ENCODE data around the gene SH3BGRL.

SH3BGRL gene

DNA sequence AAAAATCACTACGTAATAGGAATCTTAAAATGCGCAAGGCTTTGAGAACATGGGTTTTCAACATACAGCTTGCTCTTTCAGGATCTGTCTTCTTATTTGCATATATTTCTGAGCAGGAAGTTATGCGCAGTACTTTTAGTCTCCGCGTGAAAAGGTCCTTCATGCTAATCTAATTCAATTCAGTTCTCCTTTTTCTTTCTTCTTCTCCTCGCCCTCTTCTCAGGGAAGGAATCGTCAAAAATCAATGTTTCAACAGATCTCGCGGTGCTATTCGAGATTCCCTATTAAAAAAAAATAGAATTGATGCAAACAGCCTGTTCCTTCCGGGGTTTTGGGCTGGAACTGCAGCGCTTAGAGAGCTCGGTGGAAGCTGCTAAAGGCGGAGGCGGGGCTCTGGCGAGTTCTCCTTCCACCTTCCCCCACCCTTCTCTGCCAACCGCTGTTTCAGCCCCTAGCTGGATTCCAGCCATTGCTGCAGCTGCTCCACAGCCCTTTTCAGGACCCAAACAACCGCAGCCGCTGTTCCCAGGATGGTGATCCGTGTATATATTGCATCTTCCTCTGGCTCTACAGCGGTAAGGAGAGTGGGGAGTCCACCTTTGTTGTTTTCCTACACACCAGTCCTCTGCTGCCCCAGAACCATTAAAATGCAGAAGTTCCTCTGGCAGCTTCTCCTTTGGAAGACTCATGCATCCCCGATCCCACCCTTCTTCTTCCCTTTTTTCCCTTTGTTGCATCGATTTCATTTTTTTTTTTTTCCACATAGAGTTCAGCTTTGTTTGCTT, at the start of gene SH3BGRL, which contains the start of gene HMGN5:
SH3BGRL (plus strand) TSS at position 432 of the 785 bp plus-strand sequence; CDS start at position 531, 99 bp downstream.
HMGN5 (minus strand) TSS at position 243 of the 785 bp plus-strand sequence. CDS start 80,364 bp downstream, outside the sequence.
- peak; percentile 31 to 51 for DNase-seq (ENCODE audit: extremely low read depth in 1 of 2, low read depth in 1 of 2)

GRCh38 chrX:81168391-81168790, 33.5 kb upstream of the SH3BGRL start:
- no peak for DNase-seq (ENCODE audit: extremely low read depth in 1 of 2, low read depth in 1 of 2)

DNA sequence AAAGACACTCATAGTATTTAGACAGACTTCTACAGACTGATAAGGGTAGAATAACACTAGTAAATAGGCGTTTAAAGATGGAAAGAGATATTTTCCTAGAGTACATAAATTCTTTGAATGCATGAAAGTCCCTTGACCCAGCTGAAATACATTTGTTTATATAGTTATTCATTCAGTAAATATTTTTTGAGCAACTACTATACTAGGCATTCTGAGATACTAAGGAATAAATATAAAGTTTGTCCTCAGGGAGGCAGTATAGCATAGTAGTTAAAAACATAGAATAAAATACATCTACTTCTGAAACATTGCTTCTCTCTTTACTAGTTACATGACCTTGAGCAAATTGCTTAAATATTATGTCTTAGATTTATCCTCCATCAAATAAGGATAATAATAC, 27.6 kb upstream of the SH3BGRL start:
- no peak for DNase-seq (ENCODE audit: extremely low read depth in 1 of 2, low read depth in 1 of 2)

DNA sequence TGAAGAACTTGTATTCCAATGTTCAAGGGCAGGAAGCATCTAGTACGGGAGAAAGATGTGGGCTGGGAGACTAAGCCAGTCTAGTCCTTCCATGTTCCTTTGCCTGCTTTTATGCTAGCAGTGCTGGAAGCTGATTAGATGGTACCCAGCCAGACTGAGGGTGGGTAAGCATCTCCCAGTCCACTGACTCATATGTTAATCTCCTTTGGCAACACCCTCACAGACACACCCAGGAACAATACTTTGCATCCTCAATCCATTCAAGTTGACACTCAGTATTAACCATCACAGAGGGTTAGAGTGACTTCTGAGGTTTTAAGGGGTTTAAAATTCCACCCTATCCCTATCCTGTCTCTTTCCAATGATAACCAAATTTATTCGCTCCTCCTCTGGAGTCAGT, 6.6 kb upstream of the SH3BGRL start:
- no peak for DNase-seq (ENCODE audit: extremely low read depth in 1 of 2, low read depth in 1 of 2)

GRCh38 chrX:81195712-81196111, 6.2 kb upstream of the SH3BGRL start:
- DNase-seq (ENCODE audit: extremely low read depth in 1 of 2, low read depth in 1 of 2): peak; percentile 13 to 17

DNA sequence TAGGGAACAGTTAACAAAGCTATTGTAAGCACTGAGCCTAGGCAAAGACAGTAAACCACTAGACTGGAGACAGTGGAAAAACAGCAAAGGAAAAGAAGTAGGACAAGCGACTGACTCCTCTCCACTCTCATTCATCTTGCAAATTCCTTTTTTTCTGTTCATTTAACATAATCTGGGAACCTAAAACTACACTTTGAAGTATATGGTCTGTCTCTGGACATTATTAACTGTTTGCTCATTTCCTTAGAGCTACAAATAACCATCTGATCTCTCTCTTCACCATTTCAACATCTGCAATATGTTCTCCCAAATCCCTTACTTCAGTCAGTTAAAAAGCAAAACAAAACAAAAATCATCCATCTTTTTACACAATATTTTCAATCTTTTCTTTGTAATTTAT, 831 bp upstream of the SH3BGRL start:
- DNase-seq (ENCODE audit: extremely low read depth in 1 of 2, low read depth in 1 of 2): no peak

DNA sequence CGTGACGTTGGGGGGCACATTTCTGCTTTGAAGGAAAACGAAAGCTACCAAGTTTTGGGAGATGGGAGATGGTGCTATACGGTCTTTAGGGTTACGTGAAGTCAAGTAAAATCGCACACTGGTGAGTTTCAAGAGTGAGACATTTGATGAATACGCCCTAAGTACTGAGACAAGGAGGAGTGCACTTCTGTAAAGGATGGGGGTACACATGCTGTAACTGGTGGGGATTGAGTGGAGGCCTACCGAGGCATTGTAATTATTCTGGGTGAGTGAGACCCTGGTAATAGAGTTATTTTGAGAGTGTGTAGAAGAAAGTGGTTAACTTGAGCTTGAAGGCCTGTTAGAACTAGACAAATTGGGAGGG, 536 bp downstream of the SH3BGRL start:
- no peak for DNase-seq (ENCODE audit: extremely low read depth in 1 of 2, low read depth in 1 of 2)

DNA sequence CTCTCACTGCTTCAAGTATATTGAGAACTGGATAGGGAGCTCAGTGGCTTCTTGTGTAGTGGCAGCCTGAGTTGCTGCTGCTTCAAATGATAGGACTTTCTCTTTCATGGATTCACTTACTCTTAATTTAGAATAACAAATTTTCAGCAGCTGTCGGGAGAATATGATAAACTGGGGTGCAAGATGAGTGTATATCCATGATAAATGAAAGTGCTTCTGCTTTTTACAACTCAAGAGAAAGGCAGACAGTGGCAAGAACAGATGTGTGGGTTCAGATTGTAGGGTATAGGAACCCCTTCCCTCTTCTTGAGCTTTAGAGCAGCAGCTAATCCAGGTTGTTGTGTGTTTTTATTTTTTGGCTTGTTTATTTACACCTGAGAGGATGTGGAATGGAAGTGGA, 1.0 kb downstream of the SH3BGRL start:
- no peak for DNase-seq (ENCODE audit: extremely low read depth in 1 of 2, low read depth in 1 of 2)

DNA sequence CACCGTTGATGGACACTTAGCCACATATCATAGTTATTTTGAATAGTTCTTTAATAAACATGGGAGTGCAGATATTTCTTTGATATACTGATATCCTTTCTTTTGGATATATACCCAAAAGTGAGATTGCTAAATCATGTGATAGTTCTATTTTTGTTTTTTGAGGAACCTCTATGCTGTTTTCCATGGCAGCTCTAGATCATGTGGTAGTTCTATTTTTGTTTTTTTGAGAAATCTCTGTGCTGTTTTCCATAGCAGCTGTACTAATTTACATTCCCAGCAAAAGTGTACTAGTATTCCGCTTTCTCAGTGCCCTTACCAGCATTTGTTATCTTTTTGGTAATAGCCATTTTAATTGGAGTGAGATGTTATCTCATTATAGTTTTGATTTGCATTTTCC, 3.6 kb downstream of the SH3BGRL start:
- no peak for DNase-seq (ENCODE audit: extremely low read depth in 1 of 2, low read depth in 1 of 2)

GRCh38 chrX:81206476-81206875, 4.6 kb downstream of the SH3BGRL start:
- no peak for DNase-seq (ENCODE audit: extremely low read depth in 1 of 2, low read depth in 1 of 2)

DNA sequence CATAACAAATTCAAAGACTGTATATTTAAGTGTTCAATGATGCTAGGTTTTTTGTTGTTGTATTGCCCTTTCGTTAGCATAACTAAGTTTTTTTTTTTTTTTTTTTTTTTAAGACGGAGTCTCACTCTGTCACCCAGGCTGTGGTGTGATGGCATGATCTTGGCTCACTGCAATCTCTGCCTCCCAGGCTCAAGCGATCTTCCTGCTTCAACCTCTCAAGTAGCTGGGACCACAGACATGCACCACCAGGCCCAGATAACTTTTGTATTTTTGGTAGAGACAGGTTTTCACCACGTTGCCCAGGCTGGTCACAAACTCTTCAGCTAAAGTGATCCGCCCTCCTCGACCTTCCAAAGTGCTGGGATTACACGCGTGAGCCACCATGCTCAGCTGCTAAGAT, 7.0 kb downstream of the SH3BGRL start:
- DNase-seq (ENCODE audit: extremely low read depth in 1 of 2, low read depth in 1 of 2): no peak

DNA sequence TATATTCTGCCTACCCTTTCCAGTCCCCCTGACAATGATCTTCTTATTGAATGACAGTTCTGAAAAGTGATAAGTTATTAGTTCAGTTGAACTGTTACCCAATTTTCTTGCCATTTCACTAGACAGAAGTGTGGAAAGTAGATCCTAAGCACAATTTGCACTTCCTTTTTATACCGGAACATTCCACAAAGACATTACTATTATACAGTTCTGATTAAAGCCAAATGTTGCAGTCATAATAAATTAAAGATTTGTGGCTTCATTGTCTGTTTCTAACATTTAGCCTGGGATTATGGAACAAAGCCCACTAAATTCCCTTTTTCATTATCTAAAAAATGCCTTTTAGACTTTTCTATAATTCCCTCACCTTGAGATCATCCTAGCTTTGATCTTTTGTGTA, 13.8 kb downstream of the SH3BGRL start:
- DNase-seq (ENCODE audit: extremely low read depth in 1 of 2, low read depth in 1 of 2): no peak

DNA sequence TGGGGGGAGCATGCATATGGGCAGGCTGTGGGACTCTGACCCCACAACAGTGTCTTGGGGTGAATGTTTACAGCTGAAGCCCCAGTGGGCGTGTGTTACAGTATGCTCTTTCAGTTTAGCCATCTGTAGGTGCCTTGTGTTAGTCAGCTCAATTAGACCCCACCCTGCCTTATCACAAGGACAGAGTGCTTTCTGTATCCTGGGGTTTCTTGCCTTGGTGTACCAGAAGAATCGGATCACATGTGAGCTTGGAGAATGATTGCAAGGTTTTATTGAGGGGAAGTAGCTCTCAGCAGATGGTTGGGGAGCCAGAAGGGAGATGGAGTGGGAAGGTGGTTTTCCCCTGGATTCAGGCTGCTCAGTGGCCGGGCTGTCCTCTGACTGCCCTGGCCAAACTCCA, 27.3 kb downstream of the SH3BGRL start:
- no peak for DNase-seq (ENCODE audit: extremely low read depth in 1 of 2, low read depth in 1 of 2)

DNA sequence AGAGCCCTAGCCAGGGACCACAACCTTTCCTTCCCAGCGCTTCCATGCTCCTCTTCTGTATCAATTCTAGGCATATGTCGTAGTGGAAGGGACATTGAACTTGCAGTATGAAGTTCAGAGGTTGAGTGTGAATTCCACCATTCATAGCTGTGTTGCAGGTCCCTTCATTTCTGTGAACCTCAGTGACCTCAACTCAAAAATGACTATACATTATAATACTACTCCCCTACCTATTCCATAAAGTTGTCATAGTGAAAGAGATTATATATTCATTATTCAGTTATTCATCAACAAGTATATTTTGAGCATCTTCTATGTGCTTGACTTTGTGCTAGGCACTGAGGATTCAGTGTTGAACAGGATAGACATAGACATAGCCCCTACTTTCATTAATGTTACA, 28.0 kb downstream of the SH3BGRL start:
- DNase-seq (ENCODE audit: extremely low read depth in 1 of 2, low read depth in 1 of 2): no peak

- DNase-seq (ENCODE audit: extremely low read depth in 1 of 2, low read depth in 1 of 2): no peak
These were observed 29.6 kb downstream of the SH3BGRL start for GRCh38 chrX:81231476-81231875.

DNA sequence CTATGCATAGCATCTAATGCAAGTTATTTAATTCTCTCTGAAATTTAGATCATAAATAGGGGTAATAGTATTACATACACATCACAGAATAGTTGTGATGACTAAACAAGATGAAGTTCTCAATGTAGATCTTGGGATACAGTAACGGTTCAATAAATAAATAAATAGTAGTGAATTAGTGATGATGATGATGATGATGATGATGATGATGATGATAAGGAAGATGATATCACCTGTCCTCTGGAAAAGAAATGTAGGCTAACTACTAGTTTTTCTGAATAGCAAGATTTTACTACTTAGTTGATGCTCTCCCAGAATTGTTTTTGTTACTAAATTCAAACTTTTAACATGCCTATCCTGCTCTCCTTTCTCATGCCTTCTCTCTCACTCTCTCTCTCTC, 30.3 kb downstream of the SH3BGRL start:
- DNase-seq (ENCODE audit: extremely low read depth in 1 of 2, low read depth in 1 of 2): no peak

DNA sequence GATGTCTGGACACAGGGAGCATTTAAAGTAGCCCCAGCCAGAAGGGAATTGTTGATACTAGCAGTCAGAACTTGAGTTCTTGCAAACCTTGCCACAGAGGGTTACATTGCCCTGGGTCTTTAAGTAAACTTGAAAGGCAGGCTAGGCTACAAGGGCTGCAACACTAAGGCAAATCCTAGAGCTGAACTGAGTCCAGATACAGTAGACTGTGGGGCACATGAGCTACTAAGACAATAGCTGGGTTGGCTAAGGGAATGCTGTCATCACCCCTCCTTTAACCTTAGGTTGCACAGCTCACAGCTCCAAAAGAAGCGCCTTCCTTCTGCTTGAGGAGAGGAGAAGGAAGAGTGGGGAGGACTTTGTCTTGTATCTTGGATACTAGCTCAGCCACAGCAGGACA, 35.6 kb downstream of the SH3BGRL start:
- no peak for DNase-seq (ENCODE audit: extremely low read depth in 1 of 2, low read depth in 1 of 2)

GRCh38 chrX:81238166-81238565, 36.3 kb downstream of the SH3BGRL start:
- no peak for DNase-seq (ENCODE audit: extremely low read depth in 1 of 2, low read depth in 1 of 2)

DNA sequence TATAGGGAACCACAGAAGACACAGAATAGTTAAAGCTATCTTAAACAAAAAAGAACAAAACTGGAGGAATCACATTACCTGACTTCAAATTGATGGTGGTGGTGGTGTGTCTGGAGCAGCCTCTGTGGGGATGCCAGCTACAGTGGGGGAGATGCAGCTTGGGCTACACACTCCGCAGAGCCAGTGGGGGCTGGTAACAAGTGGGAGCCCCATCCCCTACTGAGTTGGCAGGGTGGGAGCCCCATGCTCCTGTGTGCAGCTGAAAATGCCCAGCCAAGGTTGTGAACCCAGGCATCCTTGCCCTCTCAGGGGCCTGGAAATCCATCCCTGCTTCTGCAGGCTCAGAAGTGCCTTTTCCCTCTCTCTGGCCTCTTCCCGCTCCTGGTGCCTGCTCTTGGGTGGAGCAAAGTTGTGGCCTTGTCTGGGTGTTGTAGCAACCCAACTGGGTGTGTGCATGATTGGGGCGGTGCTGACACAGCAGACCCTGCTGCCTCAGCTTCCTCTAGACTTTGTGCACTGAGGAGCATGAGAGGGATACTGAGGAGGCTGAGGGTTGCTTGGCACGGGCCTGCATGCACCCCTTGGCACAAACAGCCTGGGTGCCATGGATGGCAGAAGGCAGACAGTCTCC, 38.9 kb downstream of the SH3BGRL start:
- DNase-seq (ENCODE audit: extremely low read depth in 1 of 2, low read depth in 1 of 2): no peak

GRCh38 chrX:81241753-81242152, 39.9 kb downstream of the SH3BGRL start:
- DNase-seq (ENCODE audit: extremely low read depth in 1 of 2, low read depth in 1 of 2): no peak

GRCh38 chrX:81255876-81256275, 54.0 kb downstream of the SH3BGRL start:
- no peak for DNase-seq (ENCODE audit: extremely low read depth in 1 of 2, low read depth in 1 of 2)

DNA sequence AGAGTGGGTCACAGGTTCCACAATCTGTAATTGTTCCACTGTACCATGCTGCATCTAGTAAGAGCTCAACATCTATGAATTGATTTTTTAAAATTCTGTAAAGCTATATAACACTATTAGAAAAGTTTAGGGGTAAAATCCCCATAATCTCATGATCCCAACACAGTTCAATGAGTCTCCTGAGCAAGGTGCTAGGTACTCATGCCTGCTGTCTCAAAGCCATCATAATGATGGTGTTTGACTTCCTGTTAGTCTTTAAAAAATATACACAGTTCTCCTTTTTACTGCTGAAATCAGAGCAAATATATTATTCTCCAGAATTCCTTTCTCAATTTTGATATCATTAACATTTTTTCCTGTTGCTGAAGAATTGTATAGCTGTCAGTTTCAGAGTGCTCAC, 55.9 kb downstream of the SH3BGRL start:
- DNase-seq (ENCODE audit: extremely low read depth in 1 of 2, low read depth in 1 of 2): no peak
